Endothelial cell of umbilical vein (primary cell): ENCODE results near the gene SCO2.

ENCODE experiments used
- FOS ChIP-seq: IDR thresholded peaks from 2 replicates; pipeline ENCODE4 v1.6.1; 2011; ENCODE audit warnings: mild to moderate bottlenecking, low read length, moderate library complexity, borderline replicate concordance; ENCODE audit not compliant: insufficient read depth
- POLR2A ChIP-seq: IDR thresholded peaks from 2 replicates; pipeline ENCODE4 v1.6.1; 2012; ENCODE audit warnings: low read depth, mild to moderate bottlenecking, control low read depth, low read length
- TF ChIP-seq, protein P1 (sequence below), 2 donors: IDR thresholded peaks; 1 replicate in 1 of 2; 2 replicates in 1 of 2; pipeline ENCODE4 v1.5.1; 2011; ENCODE audit warnings: low read length in 2 of 2, mild to moderate bottlenecking in 2 of 2, moderate library complexity in 2 of 2, control low read depth in 1 of 2, inconsistent platforms in 1 of 2, low read depth in 1 of 2; ENCODE audit not compliant: insufficient read depth in 1 of 2; ENCODE audit errors: extremely low read depth in 1 of 2

DNA sequence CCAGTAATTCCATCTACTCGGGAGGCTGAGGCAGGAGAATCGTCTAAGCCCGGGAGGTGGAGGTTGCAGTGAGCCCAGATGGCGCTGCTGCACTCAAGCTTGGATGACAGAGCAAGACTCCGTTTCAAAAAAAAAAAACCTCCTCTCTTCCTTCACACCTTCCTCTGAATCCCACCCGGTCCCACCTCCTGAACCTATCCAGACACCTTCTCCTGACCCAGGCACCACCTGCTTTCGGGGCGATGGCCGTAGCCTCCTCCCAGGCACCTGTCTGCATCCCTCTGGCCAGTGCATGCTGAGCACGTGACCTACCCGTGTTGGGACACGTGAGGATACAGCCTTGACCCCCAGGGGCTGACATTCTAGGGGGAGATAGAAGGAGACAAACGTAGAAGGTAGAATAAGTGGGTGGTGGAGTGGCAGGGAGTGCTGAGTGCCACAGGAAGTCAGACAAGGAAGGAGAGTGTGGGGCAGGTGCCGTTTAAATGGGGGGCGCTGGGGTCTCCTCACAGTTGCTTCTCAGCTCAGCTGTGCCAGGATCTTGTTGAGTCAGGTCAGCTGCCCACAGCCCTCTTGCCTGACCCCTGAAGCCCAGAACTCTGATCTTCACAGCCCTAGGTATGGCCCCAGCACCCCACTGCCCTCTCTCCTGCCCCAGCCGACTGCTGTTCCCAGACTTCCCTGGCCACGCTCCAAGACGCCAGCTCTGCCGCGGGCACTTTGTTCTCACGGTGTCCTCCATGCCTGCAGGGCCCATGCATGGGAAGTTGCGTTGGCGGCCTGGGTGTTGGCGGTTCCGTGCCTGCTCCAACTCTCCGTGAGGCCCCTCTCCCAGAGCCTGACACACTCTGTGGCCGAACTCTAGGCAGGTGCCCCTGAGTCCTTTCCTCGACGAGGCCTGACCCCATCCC lies 39.9 kb downstream of the SCO2 start:
- TF ChIP-seq, protein P1, sequence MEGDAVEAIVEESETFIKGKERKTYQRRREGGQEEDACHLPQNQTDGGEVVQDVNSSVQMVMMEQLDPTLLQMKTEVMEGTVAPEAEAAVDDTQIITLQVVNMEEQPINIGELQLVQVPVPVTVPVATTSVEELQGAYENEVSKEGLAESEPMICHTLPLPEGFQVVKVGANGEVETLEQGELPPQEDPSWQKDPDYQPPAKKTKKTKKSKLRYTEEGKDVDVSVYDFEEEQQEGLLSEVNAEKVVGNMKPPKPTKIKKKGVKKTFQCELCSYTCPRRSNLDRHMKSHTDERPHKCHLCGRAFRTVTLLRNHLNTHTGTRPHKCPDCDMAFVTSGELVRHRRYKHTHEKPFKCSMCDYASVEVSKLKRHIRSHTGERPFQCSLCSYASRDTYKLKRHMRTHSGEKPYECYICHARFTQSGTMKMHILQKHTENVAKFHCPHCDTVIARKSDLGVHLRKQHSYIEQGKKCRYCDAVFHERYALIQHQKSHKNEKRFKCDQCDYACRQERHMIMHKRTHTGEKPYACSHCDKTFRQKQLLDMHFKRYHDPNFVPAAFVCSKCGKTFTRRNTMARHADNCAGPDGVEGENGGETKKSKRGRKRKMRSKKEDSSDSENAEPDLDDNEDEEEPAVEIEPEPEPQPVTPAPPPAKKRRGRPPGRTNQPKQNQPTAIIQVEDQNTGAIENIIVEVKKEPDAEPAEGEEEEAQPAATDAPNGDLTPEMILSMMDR (IDR thresholded peaks at IDR 0.05; ENCODE audit: extremely low read depth in 1 of 2, insufficient read depth in 1 of 2, low read depth in 1 of 2, low read length in 2 of 2) = no peak
- no peak for TF ChIP-seq POLR2A
- TF ChIP-seq FOS = no peak
